Right kidney (tissue), 1 donor: ENCODE measurements around the gene TAS2R39.

Experiments
- DNase-seq: peaks from one replicate; pipeline ENCODE4 v3.0.0-alpha.2; 2016

Gene TAS2R39

DNA sequence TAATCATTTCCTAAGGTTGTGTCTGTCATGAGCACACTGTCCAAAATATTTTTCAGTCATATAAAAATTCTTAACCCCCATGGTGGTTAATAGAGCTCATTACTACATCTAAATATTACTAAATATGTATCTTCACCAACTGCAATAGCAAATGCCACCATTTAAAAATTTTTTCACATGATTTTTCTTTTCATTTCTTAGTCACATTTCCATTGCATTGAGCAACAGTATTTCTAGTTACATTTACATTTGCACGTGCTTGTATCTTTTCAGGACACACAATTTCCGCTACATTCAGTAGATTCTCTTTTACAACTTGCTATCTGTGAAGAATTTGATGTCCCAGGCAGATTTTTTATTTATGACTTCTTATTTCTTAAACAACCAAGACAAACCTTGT is 33.5 kb downstream of the TAS2R39 start:
- no peak for DNase-seq

DNA sequence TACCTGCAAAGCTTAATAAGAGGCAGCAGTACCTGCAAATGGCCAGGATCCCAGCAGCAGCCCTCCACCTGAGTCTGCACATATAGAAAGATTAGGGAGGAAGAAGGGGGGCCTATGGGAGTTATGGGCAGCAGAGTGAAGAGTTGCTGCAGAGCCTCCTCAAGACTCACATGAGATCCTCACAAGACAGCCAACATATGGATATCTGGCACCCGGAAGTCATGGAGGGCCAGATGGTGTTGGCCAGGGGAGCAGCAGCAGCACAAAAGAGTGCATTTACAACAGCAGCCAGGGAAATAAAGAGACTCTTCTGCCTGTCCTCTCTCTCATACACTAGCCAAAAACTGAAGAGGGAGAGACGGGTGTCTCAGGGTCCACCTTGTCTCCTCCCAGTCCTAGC is 34.6 kb downstream of the TAS2R39 start:
- no peak for DNase-seq

DNA sequence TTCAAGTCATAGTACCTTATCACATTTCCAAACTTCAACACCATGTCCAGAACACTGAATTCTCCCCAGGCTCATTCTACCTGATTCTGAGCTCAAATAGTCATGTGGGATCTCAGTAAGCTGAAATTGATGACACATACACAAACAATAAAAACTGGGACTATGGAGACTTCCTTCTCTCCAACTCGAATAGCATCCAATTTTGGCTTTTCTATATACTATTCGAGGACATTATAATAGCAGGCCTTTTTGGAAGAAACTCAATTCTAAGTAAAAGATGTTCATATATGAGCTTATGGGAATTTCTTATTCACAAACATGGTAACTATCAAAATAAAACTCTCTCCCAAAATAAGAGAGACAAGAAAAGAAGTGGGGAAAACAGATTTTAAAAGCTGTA is 38.1 kb downstream of the TAS2R39 start:
- no peak for DNase-seq

GRCh38 chr7:143221737-143222136 is 38.5 kb downstream of the TAS2R39 start, which contains the start of gene TAS2R40:
TSS of gene TAS2R40 (plus strand) at chr7:143222037. CDS start at chr7:143222079, 42 bp downstream.
- no peak for DNase-seq

- no peak for DNase-seq
Observed at GRCh38 chr7:143222782-143223181, 39.6 kb downstream of the TAS2R39 start.

- DNase-seq = no peak
Observed at GRCh38 chr7:143223784-143224183, 40.6 kb downstream of the TAS2R39 start.

GRCh38 chr7:143225047-143225446 is 41.8 kb downstream of the TAS2R39 start:
- DNase-seq = no peak

GRCh38 chr7:143227806-143228205 is 44.6 kb downstream of the TAS2R39 start:
- no peak for DNase-seq

GRCh38 chr7:143229054-143229790 is 46.0 kb downstream of the TAS2R39 start:
- no peak for DNase-seq

GRCh38 chr7:143230602-143231457 is 47.6 kb downstream of the TAS2R39 start:
- no peak for DNase-seq
